Sigmoid colon (tissue), 4 donors: ENCODE data around the gene PCGF3.

Experiments
- CTCF ChIP-seq, 4 experiments: fragments of 450-650 bp in 3 of 4; fragments of 200-600 bp in 1 of 4; IDR thresholded peaks; one replicate each; pipeline ENCODE4 v1.5.1; 2016 to 2019; ENCODE audit warnings: antibody characterized with exemption in 4 of 4, mild to moderate bottlenecking in 3 of 4, moderate library complexity in 2 of 4
- EP300 ChIP-seq, 4 donors: sonication (generic); formaldehyde crosslinking; IDR thresholded peaks; one replicate each; pipeline ENCODE4 v1.6.1; 2017; ENCODE audit warnings: antibody characterized with exemption in 4 of 4
- POLR2A ChIP-seq, 2 donors: fragments of 450-650 bp; IDR thresholded peaks; one replicate each; pipeline ENCODE4 v1.6.1; 2016; ENCODE audit warnings: antibody characterized with exemption in 2 of 2, mild to moderate bottlenecking in 2 of 2, moderate library complexity in 2 of 2
- POLR2AphosphoS5 ChIP-seq, 4 donors: sonication (generic); formaldehyde crosslinking; IDR thresholded peaks; one replicate each; pipeline ENCODE4 v1.6.1; 2017; ENCODE audit warnings: antibody characterized with exemption in 4 of 4

- no peak for TF ChIP-seq CTCF (IDR thresholded peaks at IDR 0.05)
- no peak for TF ChIP-seq POLR2AphosphoS5 (IDR thresholded peaks at IDR 0.05)
- no peak for TF ChIP-seq POLR2A (IDR thresholded peaks at IDR 0.05)
- no peak for TF ChIP-seq EP300 (IDR thresholded peaks at IDR 0.05)
Observed at GRCh38 chr4:660401-660800, 45.2 kb upstream of the PCGF3 start.
